Activated gamma-delta T cell treated with Interleukin-2 at 50 U/mL for 16 hours (primary cell): ENCODE data around the gene MAML2.

Experiments
- DNase-seq: peaks from one replicate; pipeline ENCODE4 v3.0.0-alpha.2; 2020

The MAML2 gene

DNA sequence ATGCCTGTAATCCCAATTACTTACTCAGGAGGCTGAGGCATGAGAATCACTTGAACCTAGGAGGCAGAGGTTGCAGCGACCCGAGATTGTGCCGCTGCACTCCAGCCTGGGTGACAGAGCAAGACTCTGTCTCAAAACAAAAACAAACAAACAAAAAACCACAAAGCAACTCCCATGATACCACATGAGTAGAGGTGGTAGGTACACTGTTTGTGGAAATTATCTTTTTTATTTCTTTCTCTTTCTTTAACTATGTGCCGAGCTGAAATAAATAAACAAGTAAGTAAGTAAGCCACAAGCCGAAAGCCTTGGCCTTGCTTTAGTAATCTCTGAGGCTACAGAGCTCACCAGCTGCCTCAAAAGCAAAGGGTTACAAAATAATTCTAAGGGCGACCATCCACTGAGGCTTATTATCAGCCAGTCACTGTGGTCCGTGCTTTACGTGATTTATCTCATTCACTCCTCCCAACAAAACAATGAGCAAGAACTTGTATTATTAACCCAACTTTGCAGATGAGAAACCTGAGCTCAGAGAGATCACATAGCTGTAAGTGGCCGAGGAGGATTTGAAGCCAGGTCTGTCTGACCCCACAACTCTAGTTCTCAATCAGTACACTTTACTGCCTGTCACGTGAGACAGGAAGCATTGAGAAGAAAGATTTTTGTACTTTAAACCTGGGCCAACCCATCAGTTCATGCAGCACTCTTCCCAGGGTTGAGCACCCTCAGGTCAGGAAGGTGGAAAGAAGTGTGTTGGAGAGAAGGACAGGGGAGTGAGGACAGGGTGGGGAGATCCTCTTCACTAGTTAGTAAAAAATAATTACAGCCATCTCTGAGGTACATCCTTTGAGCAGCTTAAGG lies 349.3 kb downstream of the MAML2 start:
- DNase-seq, result no peak

DNA sequence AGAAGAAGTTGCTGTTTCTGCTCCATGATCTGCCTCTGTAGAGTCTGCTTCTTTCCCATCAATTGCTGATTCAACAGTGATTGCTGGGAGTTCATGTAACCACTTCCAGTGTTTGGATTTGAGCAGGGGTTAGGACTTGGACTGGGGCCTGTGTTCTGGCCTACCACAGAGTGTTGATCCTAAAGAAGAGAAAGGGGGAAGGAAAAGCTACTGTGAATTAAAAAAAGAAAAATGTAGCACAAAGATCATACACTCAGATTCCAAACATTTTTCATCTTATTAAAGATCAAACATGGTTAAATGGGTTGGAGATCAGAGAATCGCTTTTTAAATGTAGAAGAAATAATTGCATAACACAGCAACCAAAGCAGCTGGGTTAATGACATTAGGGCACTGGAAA lies 351.4 kb downstream of the MAML2 start:
- DNase-seq, result no peak

DNA sequence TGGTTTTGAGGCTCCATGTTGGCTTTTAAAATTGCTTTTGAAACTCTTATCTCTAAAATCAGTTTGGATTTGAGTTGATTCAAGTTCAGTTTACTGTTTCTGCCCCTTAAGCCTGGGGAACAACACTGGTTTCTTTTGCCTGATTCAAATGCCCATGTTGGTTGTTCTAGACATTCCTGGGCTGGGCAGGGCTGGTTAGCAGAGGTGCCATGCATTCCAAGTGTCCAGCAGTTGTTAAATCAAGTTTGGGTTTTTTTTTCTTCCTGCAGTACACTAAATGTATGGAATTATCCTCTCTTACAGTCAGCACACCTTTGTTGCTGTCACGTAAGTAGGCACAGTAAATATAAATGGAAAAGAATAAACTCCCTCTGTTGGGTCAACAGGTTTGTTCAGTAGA lies 351.9 kb downstream of the MAML2 start:
- DNase-seq, result no peak

DNA sequence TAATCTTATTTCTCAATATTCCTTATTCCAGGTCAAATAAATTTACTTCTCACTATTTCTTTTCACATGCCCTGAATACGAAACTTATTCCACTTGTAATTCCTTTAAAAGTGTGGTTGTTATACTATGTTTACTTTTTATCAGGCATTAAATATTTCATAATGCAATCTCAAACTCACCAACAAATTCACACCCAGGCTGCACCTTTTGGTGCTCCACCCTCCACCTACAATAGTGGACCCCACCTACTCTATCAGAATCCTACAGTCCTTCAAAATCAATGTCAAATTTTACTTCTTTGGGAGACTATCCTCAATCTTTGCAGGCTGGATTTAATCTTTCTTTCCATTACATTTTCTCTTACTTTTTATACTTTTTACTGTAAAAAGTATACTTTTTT lies 353.2 kb downstream of the MAML2 start:
- DNase-seq, result no peak

DNA sequence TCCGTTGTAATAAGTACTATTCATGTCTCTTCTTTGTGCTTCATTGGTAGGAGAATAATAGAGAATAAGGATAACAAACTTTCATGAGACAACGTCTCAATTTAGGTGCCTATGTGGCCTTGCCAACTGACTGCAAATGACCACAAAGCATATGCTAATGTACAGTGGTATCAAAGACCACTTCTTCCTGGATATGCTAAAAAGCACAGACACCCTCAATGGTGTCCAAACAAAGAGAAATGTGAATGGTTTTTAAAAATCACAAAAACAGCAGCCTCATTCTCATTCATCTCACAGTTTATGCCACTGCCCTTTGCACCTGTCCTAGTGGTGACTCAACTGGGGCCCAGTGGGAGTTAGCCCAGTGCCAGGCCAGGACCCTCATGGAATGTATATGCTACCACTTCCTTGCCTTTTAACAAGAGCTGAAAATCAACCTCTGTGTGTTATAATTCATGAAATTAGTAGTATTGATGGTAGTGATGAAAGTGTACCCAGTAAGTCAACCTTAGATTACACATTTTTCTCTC lies 353.9 kb downstream of the MAML2 start:
- DNase-seq, result no peak

DNA sequence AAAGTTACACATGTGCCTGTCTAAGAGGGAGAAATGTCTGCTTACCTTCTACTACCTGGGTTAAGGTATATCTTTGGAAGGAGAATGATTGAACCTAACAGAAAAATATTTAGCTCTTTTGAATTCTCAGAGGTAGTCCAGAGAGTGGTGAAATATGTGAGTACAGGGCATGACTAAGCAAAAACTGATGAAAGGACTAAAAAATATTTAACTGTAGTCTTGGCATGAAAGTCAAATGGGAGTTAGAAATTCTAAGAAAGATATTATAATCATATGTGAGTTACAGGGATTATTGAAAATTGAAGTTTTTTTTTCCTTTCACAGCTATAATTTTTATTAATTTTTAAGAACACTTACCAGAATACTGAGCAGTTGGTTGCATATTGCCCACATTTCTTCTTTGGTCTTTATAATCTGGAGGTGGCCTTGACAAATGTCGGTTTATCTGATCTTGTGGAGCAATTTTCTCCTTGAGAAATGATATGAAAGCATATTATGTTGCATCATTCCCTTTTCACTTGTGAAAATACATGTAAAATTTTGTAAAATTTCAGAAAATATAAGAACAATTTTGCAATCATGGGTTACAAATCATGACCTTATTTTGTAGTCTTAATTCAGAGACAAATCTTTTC lies 357.7 kb downstream of the MAML2 start:
- no peak for DNase-seq

DNA sequence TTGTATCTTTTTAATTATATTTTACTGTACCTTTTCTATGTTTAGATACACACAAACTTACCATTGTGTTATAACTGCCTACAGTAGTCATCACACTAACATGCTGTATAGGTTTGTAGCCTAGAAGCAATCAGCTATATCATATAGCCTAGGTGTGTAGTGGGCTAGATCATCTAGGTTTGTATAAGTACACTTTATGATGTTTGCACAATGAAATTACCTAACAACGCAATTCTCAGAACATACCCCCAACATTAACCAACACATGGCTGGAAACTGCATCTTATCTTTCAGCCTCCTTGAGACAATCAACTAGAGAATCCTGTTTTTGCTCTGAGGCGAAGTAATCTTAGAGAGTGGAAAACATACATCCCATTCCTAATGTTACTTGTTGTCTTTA lies 358.9 kb downstream of the MAML2 start:
- DNase-seq, result no peak

DNA sequence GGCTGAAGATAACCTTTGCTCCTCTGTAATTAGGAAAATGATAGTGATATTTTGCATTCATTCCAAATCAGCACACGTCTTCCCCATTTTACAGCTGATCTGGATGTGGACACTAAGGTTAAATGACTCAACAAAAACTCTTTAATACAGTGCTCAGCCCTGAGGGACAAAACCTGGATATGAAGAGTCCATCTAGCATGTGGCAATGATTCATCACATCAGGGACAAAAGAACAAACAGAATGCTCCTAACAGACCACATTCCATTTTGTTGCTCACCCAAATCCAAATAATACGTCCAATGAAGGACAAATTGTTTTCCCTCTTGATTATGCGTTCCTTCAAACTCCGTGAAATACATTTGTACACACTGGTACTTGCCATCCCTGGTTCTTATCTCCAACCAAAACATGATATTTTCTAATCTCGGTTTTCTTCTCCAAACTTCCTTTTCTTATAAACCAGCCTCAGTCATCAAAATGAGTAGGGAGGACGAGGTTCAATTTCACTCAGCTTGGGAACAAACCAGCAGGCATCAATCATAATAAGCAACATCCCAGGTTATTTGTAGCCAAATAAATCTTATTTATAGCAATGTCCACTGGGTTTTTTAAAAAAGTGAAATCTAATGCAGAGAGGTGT lies 365.3 kb downstream of the MAML2 start:
- no peak for DNase-seq

DNA sequence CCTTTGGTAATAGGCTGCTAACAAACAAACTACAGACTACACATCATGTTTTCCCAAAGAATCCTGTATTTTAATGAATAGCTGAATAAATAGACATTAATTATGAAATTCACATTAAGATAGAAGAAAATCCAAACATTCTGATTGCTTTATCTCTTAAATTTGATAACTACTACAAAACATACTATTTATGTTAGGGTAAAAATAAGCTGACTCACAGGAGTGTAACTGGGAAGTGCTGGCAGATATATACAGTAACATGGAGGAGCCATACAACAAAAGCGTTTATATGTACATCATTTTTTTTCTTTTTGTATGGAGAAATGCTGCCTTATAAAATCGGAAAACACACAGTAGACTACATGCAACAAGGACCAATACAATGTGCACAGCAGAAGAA lies 366.4 kb downstream of the MAML2 start:
- no peak for DNase-seq

DNA sequence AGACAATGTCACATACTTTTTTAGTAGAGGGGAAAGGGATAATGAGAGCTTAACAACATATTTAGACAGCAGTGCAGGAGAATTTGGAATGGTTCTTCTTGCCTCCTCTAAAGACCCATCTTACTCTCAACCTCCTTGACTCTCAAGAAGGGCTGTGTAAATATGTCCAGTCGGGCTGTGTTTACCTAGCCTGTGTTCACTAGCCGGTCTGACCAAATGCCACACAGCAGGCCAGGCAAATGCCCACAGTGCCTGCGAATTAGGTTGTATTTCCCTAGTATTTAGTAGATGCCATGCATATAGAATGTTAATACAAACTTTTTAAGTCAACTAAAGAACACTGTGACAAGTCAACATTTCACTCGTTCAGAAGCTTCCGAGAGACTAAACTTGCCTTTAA lies 367.7 kb downstream of the MAML2 start:
- no peak for DNase-seq

DNA sequence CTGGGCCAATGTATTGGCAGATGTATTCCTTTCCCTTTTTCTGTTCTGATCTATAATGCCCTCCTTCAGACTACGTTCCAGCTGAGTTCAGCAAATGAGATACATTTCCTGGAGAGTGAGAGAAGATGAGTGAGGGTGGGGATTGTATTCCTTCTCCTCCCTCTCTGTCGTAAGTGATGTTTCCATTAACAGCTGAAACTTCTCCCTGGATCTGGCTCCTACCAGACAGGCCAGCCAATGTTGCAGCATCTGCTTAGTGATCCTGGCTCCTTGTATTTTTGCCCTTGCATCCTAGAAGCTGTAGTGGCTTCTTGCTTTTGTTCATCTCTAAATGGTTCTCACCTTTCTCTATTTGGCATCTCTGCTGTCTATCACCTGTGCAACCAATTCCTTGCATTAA lies 370.9 kb downstream of the MAML2 start:
- DNase-seq, result no peak

DNA sequence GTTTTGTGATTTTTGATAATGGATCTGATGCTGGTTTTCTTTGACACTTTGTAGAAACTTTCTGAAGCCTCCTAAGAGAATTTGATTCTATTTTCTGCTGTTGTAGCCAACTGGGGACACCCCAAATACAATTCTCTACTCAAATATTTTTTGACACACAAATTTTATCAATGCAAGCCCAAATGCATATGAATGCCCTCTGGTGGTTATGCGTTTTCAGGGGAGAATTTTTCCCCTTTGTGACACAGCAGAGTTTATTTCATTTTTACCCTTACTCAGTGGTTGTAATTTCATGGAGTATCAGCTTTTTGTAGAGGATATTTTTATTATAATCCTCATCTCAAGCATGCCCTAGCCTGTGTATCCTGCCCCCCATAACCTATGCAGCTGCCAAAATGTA lies 374.4 kb downstream of the MAML2 start:
- no peak for DNase-seq

DNA sequence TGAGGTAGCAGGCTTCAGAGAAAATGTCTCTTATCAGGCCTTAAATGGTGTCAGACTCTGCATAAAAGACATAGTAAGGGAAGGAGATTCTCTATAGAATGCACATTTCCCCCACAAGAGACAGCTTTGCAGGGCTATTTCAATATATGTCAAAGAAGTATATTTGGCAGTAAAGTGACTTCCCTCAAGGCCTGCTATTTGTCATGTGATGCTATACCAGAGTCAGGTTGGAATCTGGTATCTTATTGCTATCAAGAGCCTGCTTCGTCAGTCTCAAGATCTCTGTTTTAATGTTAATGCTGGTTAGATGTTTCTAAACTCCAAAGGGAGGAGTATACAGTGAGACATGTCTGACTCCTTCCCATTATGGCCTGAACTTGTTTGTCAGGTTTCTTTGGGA lies 378.7 kb downstream of the MAML2 start:
- DNase-seq, result no peak

DNA sequence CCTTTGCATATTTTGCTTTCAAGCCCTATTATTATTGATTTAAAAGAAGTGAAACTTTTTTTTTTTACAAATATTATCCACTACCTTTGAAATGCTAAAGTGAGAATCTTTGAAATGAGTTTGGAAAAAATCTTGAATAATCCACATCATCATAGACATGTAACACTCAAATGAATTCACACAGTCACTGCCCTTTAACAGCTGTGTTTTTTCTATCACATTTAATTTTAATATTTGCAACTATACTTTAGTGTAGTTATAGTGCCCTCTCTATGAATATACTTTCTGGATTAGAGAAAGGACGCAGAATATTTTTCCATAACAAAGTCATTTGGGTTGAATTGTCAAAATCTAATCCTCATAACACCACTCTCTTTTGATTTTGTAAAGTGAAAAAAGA lies 381.2 kb downstream of the MAML2 start:
- DNase-seq, result no peak

DNA sequence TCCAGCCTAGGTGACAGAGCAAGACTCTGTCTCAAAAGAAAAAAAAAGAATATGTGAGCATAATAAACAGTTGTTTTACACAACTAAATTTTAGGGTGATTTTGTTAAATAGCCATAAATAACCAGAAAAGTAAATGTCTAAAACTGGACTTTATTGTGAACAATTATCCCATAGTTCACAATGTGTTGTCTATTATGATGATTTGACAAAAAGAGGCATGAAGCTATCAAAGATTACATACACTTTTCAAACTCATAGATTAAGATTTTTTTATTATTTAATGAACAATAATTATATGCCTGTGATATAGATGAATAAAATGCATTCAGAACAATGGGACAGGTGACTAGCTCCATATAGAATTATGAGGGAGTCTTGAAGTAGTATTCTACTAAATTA lies 392.1 kb downstream of the MAML2 start:
- DNase-seq, result no peak

DNA sequence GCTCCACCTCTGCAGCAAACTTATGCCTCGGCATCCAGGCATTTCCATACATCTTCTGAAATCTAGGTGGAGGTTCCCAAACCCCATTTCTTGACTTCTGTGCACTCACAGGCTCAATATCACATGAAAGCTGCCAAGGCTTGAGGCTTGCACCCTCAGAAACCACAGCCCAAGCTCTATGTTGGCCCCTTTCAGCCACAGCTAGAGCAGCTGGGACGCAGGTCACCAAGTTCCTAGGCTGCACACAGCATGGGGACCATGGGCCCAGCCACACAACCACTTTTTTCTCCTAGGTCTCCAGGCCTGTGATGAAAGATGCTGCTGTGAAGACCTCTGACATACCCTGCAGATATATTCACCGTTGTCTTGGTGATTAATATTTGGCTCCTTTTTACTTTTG lies 394.4 kb downstream of the MAML2 start:
- DNase-seq, result no peak

DNA sequence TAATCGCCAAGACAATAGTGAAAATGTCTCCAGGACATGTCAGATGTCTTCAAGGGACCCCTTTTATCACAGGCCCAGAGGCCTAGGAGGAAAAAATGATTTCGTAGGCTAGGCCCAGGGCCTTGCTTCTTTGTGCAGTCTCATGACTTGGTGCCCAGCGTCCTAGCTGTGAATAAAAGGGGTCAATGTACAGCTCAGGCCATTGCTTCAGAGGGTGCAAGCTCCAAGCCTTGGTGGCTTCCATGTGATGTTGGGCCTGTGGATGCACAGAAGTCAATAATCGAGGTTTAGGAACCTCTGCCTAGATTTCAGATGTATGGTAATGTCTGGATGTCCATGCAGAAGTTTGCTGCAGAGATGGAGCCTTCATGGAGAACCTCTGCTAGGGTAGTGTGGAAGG lies 398.4 kb downstream of the MAML2 start:
- DNase-seq, result no peak

DNA sequence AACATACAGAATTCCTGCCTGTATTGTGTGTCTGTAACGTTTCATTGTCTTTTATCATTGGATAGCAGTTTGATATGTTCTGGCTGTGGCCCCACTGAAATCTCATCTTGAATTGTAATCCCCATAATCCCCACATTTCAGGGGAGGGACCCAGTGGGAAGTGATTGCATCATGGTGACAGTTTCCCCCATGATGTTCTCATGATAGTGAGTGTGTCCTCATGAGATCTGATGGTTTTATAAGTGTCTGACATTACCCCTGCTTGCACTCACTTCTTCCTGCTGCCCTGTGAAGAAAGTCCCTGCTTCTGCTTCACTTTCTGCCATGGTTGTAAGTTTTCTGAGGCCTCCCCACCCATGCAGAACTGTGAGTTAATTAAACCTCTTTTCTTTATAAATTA lies 399.4 kb downstream of the MAML2 start:
- DNase-seq, result no peak

DNA sequence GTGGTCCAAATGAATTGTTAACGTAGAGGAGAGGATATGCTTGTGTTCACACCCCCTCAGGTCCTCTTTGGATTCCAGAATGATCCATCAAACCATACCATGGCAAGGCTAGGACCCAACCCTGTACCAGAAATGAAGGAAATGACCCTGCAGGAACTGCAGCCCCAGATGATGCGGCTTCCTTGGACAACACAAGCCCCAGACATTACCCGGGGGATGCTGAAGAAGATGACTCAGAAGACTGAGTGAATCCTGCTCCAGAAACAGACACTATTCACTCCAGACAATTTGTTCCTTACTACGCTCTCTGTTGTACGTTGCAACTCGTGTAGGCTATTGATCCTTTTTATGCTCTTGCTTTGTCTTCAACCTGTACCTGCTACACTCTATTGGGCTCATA lies 403.9 kb downstream of the MAML2 start:
- no peak for DNase-seq

DNA sequence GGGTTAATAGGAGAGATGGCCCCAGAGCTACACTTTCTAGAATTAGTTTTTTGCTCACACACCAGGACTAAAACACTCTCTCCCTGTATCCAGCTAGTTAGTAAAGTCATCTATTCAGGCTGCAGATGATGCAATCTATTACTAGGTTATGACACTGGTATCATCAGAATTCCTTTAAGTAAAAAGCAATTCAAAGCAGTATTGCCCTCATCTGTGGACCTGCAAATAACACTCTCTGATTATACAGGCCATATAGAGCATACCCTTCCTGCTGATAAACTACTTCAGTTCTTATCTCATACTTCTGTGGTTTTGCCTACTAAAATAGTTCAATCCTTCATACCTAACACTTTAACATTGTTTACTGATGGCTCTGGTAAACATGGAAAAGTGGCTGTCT lies 405.6 kb downstream of the MAML2 start:
- DNase-seq, result no peak

DNA sequence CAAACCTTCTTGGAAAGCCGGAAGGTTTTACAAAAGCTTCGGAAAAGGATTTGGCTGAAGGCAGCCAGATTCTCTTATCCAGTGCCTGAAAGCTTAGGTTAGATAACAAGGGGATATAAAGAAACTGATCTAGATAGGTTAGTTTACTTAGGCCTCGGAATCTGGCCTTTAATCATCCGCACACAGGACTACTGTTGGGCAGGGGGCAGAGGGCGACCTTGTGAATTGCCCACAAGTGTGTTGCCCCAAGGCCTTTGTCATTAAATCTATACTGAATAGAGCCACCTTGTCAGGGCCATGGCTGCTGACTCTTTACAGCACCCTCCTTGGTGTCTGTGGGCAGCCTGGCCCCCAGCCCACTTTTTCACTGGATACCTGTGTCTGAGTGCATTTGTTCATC lies 409.4 kb downstream of the MAML2 start:
- DNase-seq, result no peak

DNA sequence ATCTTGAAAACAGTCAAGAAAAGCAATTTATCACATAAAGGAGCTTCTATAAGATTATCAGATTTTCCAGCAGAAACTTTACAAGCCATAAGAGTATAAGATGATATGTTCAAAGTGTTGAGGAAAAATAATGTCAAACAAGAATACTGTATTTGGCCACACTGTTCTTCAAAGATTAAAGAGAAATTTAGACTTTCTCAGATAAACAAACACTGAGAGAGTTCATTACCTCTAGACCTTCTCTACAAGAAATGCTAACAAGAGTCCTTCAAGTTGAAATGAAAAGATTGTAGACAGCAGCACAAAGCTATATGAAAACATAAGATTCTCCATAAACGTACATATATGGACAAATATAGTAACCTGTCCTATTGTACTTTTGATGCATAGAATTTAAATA lies 411.1 kb downstream of the MAML2 start:
- DNase-seq, result no peak

DNA sequence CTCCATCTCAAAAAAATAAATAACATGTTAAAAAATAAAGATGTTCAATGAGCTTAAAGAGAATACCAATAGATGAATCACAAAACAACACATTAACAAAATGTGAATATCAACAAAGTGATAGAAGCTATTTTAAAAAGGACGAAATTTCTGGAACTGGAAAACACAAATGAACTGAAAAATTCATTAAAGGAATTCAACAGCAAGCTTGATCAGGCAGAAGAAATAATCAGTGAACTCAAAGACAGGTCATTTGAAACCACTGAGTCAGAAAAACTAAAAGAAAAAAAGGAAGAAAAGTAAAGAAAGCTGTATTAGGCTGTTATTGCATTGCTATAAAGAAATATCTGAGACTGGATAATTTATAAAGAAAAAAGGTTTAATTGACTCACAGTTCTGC lies 412.0 kb downstream of the MAML2 start:
- DNase-seq, result no peak

DNA sequence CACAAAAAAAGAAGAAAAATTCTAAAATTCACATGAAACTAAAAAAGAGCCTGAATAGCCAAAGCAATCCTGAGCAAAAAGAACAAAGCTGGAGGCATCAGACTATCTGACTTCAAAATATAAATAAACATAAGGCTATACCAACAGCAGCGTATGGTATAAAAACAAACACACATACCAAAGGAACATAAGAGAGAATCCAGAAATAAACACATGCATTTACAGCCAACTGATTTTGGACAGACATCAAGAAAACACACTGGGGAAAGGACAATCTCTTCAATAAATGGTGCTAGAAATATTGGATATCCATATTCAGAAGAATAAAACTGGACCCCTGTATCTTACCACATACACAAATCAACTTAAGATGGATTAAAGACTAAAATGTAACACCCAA lies 416.3 kb downstream of the MAML2 start:
- no peak for DNase-seq
